ENCODE results near the gene RNF187.
A peak's percentile ranks its signal among the peaks of the same experiment; 100 is the strongest.
"Not testable (repeated sequence)": the region's sequence is repeated elsewhere in the genome, so short reads cannot be mapped to it uniquely, and the experiment has no call there.

Gene RNF187

GRCh38 chr1:228497817-228498216 lies 10.6 kb downstream of the RNF187 start:
- TF ChIP-seq CTCF (conservative IDR thresholded peaks at IDR 0.05; ENCODE audit: low read depth, low read length), result no peak
- H3K79me2 ChIP-seq (ENCODE audit: insufficient read depth, low read depth), result no peaks in the 10 kb centered on the region
- no peak overlapping the region for H2AFZ ChIP-seq (ENCODE audit: low read depth)
- no peak overlapping the region for H3K4me2 ChIP-seq
- H4K20me1 ChIP-seq (ENCODE audit: insufficient read depth), result no peaks in the 10 kb centered on the region
- no peaks in the 10 kb centered on the region for H3K36me3 ChIP-seq (ENCODE audit: insufficient read depth)
- H3K9ac ChIP-seq, result no peak overlapping the region
- H3K27me3 ChIP-seq (ENCODE audit: insufficient read depth, low read depth), result no peaks in the 10 kb centered on the region
- H3K4me3 ChIP-seq (IDR thresholded peaks at IDR 0.05; ENCODE audit: insufficient read depth, low read depth, low read length), result no peak overlapping the region
- no peak overlapping the region for H3K27ac ChIP-seq
- peaks cover 15% of the 10 kb centered on the region for H3K4me1 ChIP-seq (ENCODE audit: low read depth, poor library complexity, severe bottlenecking)

GRCh38 chr1:228500143-228500734 lies 13.1 kb downstream of the RNF187 start:
- Histone ChIP-seq H3K4me3 (IDR thresholded peaks at IDR 0.05; ENCODE audit: insufficient read depth, low read depth, low read length) (no peak overlapping the region), H3K79me2 (ENCODE audit: insufficient read depth, low read depth) (no peaks in the 10 kb centered on the region), H3K4me2 (peak overlapping the region; percentile 14; the same call in 1 of the 2 replicates), H3K4me1 (ENCODE audit: low read depth, poor library complexity, severe bottlenecking) (peaks cover 15% of the 10 kb centered on the region), H3K36me3 (ENCODE audit: insufficient read depth) (no peaks in the 10 kb centered on the region), H3K27ac (no peak overlapping the region), H2AFZ (ENCODE audit: low read depth) (no peak overlapping the region), H4K20me1 (ENCODE audit: insufficient read depth) (no peaks in the 10 kb centered on the region), H3K27me3 (ENCODE audit: insufficient read depth, low read depth) (no peaks in the 10 kb centered on the region), H3K9ac (no peak overlapping the region)
- TF ChIP-seq CTCF (conservative IDR thresholded peaks at IDR 0.05; ENCODE audit: low read depth, low read length), result no peak

GRCh38 chr1:228500901-228501871 lies 14.0 kb downstream of the RNF187 start:
- Histone ChIP-seq H2AFZ (ENCODE audit: low read depth) (peak overlapping the region; percentile 7; the same call in 1 of the 2 replicates), H4K20me1 (ENCODE audit: insufficient read depth) (no peaks in the 10 kb centered on the region), H3K27ac (no peak overlapping the region), H3K9ac (no peak overlapping the region), H3K79me2 (ENCODE audit: insufficient read depth, low read depth) (no peaks in the 10 kb centered on the region), H3K27me3 (ENCODE audit: insufficient read depth, low read depth) (no peaks in the 10 kb centered on the region), H3K36me3 (ENCODE audit: insufficient read depth) (no peaks in the 10 kb centered on the region), H3K4me3 (IDR thresholded peaks at IDR 0.05; ENCODE audit: insufficient read depth, low read depth, low read length) (peak overlapping the region; percentile 49), H3K4me1 (ENCODE audit: low read depth, poor library complexity, severe bottlenecking) (peaks cover 15% of the 10 kb centered on the region), H3K4me2 (peak overlapping the region; percentile 18; the same call in 1 of the 2 replicates)
- TF ChIP-seq CTCF (conservative IDR thresholded peaks at IDR 0.05; ENCODE audit: low read depth, low read length), result peak; percentile 94

GRCh38 chr1:228502522-228502921 lies 15.3 kb downstream of the RNF187 start:
- H3K79me2 ChIP-seq (ENCODE audit: insufficient read depth, low read depth), result no peaks in the 10 kb centered on the region
- no peak overlapping the region for H2AFZ ChIP-seq (ENCODE audit: low read depth)
- no peak overlapping the region for H3K27ac ChIP-seq
- H3K4me1 ChIP-seq (ENCODE audit: low read depth, poor library complexity, severe bottlenecking), result peaks cover 15% of the 10 kb centered on the region
- H3K4me3 ChIP-seq (IDR thresholded peaks at IDR 0.05; ENCODE audit: insufficient read depth, low read depth, low read length), result no peak overlapping the region
- no peak overlapping the region for H3K9ac ChIP-seq
- no peak overlapping the region for H3K4me2 ChIP-seq
- no peaks in the 10 kb centered on the region for H3K27me3 ChIP-seq (ENCODE audit: insufficient read depth, low read depth)
- H3K36me3 ChIP-seq (ENCODE audit: insufficient read depth), result no peaks in the 10 kb centered on the region
- no peaks in the 10 kb centered on the region for H4K20me1 ChIP-seq (ENCODE audit: insufficient read depth)
- TF ChIP-seq CTCF (conservative IDR thresholded peaks at IDR 0.05; ENCODE audit: low read depth, low read length), result no peak

- H3K9ac ChIP-seq; H3K36me3 ChIP-seq (ENCODE audit: insufficient read depth); H4K20me1 ChIP-seq (ENCODE audit: insufficient read depth); H3K79me2 ChIP-seq (ENCODE audit: insufficient read depth, low read depth); H2AFZ ChIP-seq (ENCODE audit: low read depth); H3K4me3 ChIP-seq (IDR thresholded peaks at IDR 0.05; ENCODE audit: insufficient read depth, low read depth, low read length); H3K4me1 ChIP-seq (ENCODE audit: low read depth, poor library complexity, severe bottlenecking); H3K27me3 ChIP-seq (ENCODE audit: insufficient read depth, low read depth); H3K27ac ChIP-seq; H3K4me2 ChIP-seq: not testable (repeated sequence)
Measured at GRCh38 chr1:228505944-228506343, 18.8 kb downstream of the RNF187 start.

Measured in KMS-11 (cell line).